GM18499 (cell line): ENCODE measurements around the gene LHFPL6.
"Not testable (repeated sequence)": the region's sequence is repeated elsewhere in the genome, so short reads cannot be mapped to it uniquely, and the experiment has no call there.

Source experiments
- ATAC-seq: cut with Tn5 transposase; IDR thresholded peaks from one replicate; pipeline ENCODE4 v1.9.1; 2021; ENCODE audit warnings: moderate number of reproducible peaks; ENCODE audit not compliant: insufficient read depth, unreplicated experiment

The LHFPL6 gene

DNA sequence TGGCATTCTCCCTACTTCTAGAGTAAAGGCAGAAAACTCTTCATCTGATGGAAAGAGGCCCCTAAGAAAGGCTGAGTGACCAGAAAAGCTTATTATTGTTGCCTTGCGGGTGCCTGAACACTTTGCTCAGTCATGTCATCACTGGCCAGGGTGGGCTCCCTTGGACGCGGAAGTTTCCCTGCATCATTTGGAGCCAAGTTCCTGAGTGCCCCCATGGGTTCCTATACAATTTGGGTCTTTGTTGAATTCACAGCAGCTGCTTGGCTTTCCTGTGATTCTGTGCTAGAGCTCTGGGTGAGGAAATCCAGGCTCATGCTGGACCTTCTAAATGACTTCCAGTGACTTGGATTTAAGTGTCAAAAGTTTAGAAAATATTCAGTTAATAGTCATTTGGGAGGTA is 232.9 kb downstream of the LHFPL6 start:
- ATAC-seq, result no peak

GRCh38 chr13:39369161-39369890 is 233.7 kb downstream of the LHFPL6 start:
- no peak for ATAC-seq

GRCh38 chr13:39365879-39366278 is 237.1 kb downstream of the LHFPL6 start:
- ATAC-seq, result no peak

DNA sequence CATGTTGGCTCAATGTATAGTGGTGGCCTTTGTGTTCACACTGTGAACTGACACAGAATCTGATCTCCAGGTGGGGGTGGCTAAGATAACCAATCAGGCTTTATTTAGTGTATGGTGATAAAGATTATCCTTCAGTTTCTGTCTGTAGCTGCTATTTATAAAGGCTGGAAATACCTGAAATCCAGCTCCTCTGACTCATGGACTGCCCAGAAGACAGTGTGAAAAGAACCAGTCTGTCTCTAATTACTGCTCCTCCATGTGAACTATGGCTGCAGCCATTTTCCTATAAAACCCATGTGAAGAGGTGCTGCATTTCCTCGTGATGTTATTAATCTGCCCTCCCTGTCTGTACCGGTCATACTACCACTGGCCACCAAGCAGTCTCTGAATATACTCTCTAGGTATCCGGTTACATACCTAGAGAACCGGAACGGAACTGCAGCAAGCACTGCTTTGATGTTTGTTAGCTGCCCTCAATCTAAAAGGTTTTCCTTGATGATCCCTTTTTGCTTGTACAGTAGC is 238.0 kb downstream of the LHFPL6 start:
- ATAC-seq, result no peak

DNA sequence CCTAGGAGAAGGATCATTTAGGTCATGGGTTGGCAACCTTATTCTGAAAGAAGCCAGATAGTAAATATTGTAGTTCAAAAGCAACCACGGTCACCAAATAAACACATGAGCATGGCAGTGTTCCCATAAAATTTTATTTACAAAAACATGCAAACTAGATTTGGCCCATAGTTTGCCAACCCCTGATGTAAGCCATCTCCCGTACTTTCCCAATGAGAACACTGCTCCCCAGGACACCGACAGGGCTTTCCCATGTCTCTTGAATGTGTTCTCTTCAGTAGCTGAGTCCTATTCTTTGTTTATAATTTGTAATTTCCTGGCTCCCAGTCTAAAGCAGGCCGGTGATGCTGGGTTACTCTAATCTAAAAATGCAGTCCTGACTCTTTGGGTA is 239.6 kb downstream of the LHFPL6 start:
- ATAC-seq, result no peak

DNA sequence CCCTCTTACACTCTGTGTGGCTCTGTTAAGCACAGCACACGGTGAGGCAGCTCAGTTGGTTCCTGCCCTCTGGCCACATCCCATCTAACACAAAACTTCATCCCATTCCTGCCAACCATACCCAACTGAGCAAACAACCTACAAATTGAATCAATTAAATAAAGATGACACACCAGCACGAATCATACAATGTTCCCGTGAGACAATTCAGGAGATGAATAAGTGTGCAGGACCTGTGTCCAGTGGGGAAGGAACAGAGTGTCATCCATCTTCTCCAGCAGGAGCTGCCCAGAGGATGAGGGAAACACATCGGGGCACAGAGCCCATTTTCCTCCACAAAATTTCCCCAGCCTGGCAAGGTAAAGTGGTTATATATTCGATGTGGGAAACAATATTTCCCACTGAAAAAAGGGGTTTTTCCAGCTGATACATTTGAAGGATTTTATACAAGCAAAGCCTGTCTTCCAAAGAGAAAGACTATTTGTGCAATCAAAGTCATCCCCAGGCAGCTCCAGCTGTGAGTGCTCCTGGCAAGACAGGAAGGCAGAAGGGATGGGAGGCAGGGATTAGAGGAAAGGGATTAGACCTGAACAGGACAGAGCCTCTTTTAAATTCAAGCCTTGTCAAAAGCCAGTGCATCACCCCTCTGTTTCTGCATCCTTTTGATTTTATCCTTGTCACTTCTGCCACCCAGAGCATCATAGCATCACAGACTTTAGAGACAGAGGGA is 240.2 kb downstream of the LHFPL6 start:
- ATAC-seq, result no peak

DNA sequence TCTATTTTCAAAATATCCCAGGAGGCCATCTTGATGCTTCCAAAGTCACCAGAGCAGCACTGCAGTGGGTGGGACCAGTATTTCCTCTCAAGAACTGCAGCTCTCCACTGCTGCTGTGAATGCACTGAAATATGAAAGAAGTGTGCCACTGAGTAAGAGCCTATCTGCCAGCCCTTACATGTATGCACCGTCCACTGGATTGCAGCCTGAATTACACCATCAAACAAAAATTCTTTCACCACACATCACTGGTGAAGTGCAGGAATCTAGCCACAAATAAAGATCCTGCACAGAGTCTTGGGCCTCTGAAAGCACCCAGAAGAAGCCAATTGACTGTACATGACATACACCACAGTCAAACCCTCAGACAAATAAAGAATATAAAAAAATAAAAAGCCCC is 249.0 kb downstream of the LHFPL6 start:
- ATAC-seq, result no peak

DNA sequence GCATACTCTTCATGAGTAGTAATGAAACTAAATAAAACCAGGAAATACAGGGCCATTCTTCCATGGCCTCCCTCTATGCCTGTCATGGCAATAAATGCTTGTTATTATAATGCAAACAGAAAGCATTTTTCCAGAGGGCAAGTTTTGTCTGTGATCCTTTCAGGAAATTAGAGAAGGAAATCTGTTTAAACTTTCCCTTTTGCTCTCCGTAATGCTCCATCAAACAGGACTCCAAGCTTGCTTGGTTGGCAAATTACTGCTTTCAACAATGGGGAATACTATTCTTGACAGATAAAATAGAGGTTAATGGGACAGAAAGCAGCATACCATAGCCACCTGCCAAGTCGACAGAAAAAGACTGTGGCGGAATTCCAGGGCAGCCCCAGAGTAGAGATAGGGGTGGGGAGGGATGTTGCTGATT is 252.5 kb downstream of the LHFPL6 start:
- ATAC-seq, result no peak

DNA sequence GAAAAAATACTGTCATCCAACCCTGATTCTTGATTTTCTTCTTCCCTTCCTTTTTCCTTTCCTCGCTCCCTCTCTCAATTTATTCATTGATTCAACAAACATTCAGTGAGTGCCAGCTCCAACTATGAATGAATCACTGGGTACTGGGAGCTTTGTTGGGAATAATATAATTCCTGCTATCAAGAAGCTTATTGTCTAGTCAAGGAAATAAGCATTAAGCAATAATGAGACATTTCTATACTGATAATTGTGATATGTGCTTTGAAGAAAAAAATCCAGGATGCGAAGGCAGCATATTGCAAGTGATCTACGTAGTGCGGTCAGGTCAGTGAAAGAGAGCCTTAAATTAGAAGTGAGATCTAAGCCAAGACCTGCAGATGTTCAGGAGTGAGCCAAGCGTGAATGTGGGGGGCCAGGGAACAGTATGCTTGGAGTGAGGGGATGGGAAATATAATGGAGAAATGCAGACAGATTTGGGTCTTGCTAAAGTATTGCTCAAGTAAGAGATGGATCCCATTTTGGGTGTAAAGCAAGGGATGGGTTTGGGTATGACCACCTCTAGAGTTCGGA is 253.5 kb downstream of the LHFPL6 start:
- no peak for ATAC-seq

- no peak for ATAC-seq
These were observed 254.8 kb downstream of the LHFPL6 start for GRCh38 chr13:39347926-39348901.

GRCh38 chr13:39345982-39346381 is 257.0 kb downstream of the LHFPL6 start:
- ATAC-seq, result no peak

DNA sequence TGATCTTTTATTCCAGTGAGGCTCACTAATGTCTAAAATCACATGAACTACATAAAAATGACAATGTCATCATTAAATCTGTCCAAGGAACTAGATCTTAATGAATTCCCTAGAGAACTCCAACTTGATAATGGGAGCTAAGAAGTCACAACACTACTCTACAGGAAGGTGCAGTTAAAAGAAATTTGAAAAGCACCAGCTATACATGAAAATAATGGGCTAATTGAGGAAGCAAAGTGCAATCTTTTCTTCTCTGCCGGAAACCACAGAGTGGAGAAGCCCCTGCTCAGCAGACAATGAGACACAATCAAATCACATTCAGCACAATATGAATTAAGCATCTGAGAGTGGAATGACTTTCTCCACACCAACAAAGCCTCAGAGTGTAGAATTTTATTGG is 261.7 kb downstream of the LHFPL6 start:
- ATAC-seq, result no peak

GRCh38 chr13:39338114-39338513 is 264.9 kb downstream of the LHFPL6 start:
- ATAC-seq, result not testable (repeated sequence)

DNA sequence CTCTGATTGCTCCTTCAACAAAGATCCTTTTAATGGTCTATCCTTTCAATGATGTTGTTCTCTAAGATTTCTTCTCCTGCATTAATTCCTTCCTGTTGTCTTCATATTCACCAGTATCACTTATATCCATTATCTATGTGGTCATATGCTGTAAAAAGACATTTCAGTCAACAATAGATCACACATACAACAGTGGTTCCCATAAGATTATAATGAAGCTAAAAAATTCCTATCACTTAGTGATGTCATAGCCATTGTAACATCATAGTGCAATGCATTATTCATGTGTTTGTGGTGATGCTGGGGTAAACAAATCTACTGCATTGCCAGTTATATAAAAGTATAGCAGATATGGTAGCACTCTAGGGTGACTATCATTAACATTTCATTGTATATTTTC is 266.1 kb downstream of the LHFPL6 start:
- no peak for ATAC-seq

DNA sequence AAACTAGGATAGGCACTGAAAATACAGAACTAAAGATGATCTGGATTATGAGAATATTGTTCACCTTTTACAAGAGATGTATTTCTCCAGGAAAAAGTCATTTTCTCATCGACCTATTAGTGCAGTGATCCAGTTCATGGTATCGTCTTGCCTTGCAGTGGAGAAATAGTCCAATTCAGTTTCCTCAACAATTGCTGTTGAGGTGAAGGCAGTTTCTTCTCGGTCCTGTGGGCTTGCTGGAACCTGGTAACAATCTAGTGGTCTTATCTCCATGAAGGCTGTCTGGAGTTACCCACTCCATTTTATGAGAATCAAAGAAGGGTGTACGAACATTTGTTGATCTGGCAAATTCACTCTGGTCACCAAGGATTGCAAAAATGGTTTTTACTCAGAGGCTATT is 266.8 kb downstream of the LHFPL6 start:
- no peak for ATAC-seq

DNA sequence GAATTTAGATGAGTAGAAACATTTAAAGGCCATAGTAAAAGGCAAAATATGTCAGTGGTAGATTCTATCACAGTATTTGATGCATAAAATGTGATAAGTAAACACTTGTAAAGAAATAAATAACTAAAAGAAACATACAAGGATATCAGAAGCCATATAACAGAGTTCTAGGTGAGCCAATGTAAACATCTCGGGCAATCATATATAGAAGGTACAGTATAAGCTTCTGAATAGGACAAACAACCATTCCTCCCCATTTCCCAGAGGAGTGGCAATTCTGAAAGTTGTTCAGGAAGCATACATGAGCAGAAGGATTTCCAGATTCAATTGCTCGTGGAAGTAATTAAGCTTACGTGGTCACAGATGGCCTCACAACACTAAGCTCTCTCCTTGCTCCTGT is 267.3 kb downstream of the LHFPL6 start:
- ATAC-seq, result no peak

DNA sequence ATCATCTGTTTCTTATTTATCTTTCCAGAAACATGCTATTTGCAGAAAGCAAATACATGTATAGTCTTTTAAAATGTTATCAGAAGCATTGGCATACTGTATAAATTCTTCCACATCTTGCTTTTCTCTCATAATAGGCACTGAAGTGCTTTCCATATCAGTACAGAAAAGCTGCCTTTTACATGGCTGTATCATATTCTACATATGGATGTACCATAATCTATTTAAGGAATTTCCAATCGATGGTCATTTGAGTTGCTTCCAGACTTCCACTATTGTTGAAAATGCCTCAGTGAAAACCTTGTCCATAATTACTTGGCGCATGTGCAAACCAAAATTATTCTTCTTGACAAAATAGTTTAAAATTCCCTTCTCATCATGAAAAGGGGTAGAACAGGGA is 272.5 kb downstream of the LHFPL6 start:
- ATAC-seq, result no peak

DNA sequence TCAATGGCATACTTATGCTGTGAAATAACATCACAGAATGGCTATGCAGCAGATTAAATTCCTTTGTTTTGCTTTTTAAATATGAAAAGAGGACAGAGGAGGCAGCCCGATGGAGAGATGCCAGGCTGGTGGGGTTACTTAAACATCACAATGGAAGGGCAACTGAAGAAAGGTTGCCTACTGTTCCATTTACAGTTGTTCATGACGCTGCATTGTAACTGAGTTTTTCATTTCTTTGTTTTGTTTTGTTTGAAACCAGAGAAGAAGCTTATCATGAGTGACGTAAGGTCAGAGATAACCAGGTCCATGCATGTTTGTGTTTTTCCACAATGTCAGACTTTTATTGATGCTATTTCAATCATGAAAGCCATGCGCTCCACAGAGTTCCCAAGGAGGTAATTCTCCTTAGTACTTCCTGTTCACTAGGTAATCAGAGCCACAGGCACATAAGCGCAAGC is 273.8 kb downstream of the LHFPL6 start:
- no peak for ATAC-seq

DNA sequence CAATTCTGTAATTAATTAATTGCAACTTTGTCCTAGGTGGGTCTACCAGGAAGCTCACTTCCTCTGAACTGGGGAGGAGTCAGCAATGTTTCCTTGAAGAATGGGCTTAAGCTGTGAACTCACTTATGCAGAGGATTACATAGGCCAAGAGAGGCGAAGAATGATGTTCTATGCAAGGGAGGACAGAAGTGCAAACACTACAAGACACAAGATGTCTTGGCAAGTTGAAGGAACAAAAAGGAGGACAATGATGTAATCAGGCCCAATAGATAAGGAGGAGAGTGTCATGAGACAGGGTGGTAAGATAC is 275.9 kb downstream of the LHFPL6 start:
- ATAC-seq, result no peak

DNA sequence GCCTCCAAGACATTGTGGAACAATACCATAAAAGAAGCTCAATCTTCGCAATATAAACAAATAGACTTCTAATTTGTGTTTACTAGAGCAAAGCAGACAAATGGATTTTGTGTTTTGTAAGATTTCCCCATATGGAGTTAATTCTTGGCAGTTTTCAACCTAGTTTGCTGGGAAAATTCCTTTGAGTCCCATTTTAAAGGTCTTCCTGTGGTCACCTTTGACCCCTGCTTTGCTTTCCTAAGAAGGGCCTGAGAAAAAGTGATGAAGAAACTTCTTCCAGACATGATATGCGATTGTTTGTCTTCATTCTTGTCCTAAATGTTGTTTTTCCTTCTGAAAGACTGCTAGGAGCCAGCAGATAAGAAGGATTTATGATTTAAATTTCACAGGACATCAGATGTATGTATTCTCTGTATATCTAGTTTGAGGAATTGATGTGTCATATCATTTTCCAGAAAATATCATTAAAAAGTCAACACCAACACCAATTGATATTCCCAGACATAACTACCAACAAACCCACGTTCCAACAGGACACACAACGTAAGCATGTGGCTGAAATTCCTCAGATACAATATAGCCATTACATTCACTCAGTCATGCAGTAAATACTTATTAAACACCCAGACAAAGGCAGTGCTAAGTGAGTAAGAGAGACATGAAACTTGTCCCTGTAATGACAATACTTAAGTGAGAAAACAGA is 276.4 kb downstream of the LHFPL6 start:
- ATAC-seq, result no peak
